Endometrium (tissue), 2 donors: ENCODE data around the gene HNRNPR.
"Not testable (repeated sequence)": the region's sequence is repeated elsewhere in the genome, so short reads cannot be mapped to it uniquely, and the experiment has no call there.

Experiments
- FAIRE-seq: peaks from 2 replicates; lab custom pipeline; 2012; peaks lifted over from hg19 to GRCh38; lab: Jason Lieb, UNC
- donor health status: control.
- donor health status: control.

The HNRNPR gene

GRCh38 chr1:23322770-23323169 is 21.3 kb downstream of the HNRNPR start:
- no peak for FAIRE-seq

DNA sequence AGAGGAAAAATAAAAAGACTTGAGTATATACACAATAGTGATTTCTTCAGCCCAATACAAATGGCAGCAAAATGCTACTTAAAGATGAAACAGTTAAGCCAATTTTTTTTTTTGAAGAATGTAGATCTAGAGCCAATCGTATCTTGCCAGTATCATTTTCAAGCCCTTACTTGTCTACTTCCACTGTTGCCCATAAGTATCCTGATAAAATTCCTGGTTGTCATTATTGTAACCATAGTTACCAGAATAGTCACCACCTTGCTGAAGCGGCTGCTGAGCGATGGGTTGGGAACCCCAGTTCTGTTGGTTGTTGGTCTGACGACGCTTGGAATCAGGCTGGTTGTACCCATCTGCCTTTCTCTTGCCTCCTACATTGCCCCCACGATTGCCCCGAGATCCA is 33.8 kb downstream of the HNRNPR start:
- FAIRE-seq = not testable (repeated sequence)

DNA sequence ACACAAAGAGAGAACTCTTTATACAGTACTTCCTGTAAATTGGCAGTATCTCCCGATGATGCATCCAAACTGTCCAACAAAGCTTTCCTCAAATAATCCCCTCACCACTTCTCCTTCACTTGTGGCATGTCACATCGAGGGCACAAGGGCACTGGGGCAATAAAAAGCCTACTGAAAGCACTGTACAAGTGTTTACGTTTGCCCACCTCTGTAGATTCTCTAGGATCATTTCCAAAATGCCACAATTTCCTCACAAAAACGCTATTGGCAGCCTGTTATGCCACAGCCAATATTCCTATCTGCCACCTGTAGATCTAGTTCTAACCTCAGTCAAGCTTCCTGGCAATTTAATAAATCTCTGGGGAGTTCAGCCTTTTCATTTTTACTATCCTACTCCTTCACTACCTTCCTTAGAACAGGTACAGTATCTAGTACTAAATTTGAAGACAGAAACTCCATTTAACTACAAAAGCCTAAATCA is 39.9 kb downstream of the HNRNPR start:
- no peak for FAIRE-seq

DNA sequence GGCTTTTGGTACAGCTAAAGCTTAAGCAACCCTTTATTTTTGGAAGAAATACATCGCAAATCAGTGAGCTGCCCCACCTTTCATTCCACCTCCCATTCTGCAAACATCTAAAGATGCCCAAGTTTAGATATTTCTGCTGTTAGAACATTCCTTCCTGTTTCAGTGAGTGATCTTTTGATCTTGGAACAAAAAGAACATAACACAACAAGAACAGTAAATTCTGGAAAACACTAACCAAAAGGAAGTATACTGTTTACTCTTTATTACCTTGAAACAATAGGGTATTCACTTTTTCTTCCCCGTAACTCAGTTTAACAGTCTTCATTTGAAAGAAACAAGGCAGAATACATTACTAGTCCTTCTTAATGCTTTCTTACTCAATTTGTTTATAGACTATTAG is 40.6 kb downstream of the HNRNPR start:
- FAIRE-seq = peak; percentile 8

GRCh38 chr1:23296931-23297330 is 47.2 kb downstream of the HNRNPR start:
- no peak for FAIRE-seq

DNA sequence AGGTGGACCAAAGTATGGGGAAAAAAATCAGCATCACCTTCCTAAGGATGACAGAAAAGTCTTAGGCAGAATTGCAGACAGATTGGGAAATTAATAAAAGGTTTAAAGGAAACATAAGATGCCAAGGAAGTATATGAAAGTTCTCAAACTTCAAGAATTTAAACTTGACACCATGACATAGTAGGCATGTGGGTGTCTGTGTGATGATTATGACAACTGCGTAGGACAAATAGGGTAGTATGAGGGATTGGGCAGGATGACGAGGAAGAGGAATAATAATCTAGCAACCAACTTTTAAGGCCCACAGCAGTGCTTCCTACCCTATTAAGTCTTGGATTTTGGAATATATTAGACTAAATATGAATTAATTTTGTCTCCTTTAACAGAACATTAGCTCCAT is 52.4 kb downstream of the HNRNPR start:
- FAIRE-seq = no peak

- no peak for FAIRE-seq
Observed at GRCh38 chr1:23290836-23291565, 53.1 kb downstream of the HNRNPR start.

GRCh38 chr1:23288671-23289070 is 55.4 kb downstream of the HNRNPR start:
- FAIRE-seq = no peak

DNA sequence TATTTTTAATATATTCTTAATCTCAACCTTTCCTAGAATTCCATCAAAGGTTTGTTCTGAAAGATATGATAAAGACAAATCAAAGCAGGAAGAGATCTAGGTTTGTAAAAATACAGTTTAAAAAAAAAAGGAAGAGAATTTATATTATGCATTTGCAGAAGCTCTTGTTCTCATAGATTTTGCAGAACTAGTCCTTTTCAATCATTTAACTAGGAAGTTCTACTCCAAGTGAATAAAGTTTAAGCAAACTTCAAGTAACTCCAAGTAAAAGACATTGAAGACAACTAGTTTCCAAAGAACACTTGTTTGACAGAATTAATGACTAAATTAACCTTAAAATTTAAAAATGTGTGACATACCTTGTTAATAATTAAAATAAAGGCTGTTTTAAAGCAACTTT is 55.9 kb downstream of the HNRNPR start:
- FAIRE-seq = no peak

DNA sequence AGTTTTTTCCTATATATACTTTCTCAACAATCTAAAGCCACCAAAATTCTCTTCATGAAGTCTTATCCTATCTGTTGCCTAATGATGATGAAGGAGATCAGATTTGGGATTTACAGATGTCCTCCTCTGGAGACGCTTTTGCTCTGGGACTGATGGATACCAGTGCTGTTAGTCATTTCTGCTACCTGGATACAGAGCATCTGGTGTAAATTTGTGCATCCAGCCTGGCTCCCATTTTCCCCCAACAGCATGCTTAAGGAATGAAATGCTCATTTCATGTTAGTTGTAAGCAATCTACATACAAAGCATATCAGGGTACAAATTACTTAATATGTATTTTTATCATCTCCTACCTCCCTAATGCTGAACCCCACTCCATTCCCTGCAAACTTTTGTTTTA is 57.7 kb downstream of the HNRNPR start:
- no peak for FAIRE-seq

DNA sequence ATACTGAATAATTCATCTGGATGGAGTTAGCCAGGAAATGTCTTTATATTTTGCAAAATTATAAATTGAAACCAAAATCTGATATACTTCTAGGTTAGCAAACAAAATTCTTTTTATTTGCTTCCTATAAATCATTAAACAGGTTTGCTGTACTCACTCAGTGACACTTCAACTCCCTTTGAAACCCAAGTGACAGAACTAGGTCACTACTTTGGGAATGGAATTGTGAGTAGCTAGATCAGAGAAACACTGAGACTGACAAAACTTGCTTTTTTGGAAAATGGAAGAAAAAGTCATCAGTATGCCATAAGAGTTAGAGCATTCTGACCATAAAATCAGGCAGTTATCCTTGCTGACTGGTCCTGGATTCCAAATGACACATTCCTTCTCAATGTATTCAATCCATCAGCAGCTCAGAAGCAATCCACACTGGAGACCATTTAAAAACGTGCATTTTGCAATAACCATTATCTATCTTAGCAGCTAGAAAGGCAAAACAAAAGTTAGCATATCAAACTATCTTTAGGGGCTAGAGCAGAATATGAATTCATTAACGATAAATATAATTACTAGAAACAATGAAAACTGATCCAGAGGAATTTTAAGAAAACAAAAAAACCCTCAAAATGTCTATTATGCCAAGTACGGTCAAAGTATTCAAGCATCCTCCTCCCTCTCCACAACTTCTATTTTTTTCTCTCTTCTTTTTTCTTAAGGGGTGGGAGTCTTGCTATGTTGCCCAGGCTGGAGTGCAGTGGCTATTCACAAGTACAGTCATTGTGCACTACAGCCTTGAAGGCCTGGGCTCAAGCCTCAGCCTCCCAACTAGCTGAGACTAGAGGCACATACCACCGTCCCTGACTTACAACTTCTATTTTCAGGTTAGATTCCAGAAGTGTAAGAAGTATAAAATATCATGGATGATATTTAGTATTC is 60.1 kb downstream of the HNRNPR start:
- FAIRE-seq = no peak

GRCh38 chr1:23282957-23283356 is 61.1 kb downstream of the HNRNPR start:
- no peak for FAIRE-seq

DNA sequence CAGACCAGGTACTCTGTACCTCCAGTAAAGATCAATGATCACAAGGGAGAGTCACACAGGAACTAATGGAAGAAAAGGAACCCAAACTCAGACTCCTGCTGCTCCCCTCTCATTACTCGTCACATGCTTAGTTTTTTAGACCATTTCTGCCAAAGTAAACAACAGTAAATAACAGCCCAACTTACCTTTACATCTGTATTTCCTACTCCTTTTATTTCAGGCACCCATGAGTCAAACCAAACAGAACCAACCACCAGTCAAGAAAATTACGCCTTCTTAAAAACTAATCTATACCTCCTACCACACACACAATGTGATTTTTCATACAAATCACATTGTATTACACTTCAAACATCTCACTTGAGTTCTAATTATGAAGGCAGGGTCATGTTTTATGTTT is 65.4 kb downstream of the HNRNPR start:
- no peak for FAIRE-seq

GRCh38 chr1:23276531-23276930 is 67.6 kb downstream of the HNRNPR start:
- FAIRE-seq = no peak

DNA sequence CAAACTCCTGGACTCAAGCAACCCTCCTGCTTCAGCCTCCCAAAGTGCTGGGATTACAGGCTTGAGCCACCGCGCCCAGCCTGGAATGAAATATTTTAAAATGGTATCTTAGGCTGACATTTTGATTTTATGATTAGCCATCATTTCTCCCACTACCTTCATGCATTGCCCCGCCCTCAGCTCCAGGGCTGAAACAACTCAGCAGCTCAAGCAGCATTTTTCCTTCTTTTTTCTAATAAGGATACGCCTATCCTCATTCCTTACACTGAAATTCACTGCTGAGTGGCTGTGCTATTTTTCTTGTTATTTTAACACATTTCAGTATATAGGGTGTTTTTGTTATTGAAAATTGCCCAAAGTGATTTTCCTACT is 70.0 kb downstream of the HNRNPR start:
- FAIRE-seq = no peak

- no peak for FAIRE-seq
Observed at GRCh38 chr1:23273450-23274133, 70.5 kb downstream of the HNRNPR start.

DNA sequence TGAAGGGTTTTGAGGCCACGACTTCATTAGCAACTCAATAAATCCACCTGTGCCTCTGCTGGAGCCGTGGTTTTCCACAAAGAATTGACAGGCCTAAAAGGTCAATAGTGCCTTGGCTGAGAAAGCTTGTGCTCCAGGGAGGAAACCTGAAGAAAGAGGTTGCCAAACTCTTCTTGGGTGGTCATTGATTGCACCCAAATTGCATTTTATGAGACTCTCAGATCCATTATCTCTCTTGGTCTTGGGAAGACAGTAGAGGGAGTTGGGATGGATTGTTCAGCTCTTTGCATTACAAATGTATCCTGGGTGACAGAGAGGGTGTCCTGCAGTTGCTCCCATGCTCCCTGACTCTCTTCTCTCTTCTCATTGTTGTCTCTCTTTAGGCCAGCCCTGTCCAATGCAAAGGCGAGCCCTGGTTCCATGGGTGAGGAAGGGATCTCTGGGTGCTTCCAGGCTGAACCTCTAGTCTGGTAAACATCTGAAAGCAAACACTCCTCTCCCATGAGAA is 80.7 kb downstream of the HNRNPR start:
- no peak for FAIRE-seq

GRCh38 chr1:23258082-23258481 is 86.0 kb downstream of the HNRNPR start:
- FAIRE-seq = not testable (repeated sequence)

GRCh38 chr1:23257371-23257770 is 86.7 kb downstream of the HNRNPR start:
- not testable (repeated sequence) for FAIRE-seq
